PC-9 (cell line): ENCODE results near the gene SLC35F3.

ENCODE experiments used
- EZH2 ChIP-seq: fragments of 200-600 bp; sonication (generic); IDR thresholded peaks from 2 replicates; pipeline ENCODE4 v1.8.0; 2017; ENCODE audit warnings: antibody characterized with exemption, low read depth
- TF ChIP-seq, protein P1 (sequence below): fragments of 200-600 bp; sonication (generic); conservative IDR thresholded peaks from 2 replicates; pipeline ENCODE4 v1.6.1; 2017; ENCODE audit warnings: mixed run types, antibody characterized with exemption, mild to moderate bottlenecking, moderate library complexity

DNA sequence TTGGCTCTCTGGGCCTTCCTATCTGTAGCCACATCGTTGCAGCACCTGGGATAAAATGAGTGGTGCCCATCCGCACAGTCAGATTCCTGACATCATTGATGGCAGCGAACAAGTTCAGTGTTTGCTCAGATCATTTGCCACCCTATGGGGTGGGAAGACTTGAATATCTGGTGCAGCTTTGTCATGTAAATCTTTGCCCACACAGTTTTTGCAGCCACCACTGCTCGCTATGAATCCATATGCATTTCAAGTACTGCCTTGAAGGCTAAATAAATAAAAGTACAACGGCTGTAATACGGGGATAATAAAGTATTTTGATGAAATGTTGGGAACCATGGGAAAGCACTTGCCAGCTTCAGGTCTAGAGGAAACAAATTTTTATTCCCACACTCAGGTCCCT lies 412.5 kb downstream of the SLC35F3 start:
- TF ChIP-seq, protein P1, sequence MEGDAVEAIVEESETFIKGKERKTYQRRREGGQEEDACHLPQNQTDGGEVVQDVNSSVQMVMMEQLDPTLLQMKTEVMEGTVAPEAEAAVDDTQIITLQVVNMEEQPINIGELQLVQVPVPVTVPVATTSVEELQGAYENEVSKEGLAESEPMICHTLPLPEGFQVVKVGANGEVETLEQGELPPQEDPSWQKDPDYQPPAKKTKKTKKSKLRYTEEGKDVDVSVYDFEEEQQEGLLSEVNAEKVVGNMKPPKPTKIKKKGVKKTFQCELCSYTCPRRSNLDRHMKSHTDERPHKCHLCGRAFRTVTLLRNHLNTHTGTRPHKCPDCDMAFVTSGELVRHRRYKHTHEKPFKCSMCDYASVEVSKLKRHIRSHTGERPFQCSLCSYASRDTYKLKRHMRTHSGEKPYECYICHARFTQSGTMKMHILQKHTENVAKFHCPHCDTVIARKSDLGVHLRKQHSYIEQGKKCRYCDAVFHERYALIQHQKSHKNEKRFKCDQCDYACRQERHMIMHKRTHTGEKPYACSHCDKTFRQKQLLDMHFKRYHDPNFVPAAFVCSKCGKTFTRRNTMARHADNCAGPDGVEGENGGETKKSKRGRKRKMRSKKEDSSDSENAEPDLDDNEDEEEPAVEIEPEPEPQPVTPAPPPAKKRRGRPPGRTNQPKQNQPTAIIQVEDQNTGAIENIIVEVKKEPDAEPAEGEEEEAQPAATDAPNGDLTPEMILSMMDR = no peak
- no peak for TF ChIP-seq EZH2
